ENCODE data around the gene MON1A.

DNA sequence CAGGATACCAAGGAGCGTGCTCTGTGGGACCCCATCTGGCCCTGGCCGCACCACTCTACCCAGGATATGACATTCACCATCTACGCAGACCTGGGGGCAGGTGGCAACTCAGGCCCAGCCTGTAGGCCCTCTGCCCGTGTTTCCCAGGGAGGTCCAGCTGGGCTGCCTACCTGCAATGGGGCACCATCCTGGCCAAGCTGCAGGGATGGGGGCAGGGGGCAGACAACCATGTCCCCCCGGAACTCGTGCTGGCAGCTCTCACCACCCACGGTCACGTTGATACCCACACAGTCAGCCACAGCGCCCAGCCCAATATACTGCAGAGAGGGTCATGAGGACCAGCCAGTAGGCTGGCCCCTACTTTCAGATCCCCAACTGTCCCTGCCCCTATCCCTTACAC lies 33.8 kb downstream of the MON1A start:
- TF ChIP-seq POLR2A (IDR thresholded peaks at IDR 0.05; ENCODE audit: low read depth, low read length), result no peak
- no peak for TF ChIP-seq POLR2AphosphoS5 (IDR thresholded peaks at IDR 0.05; ENCODE audit: low read depth, low read length)
- no peak for TF ChIP-seq POU2F2 (IDR thresholded peaks at IDR 0.05; ENCODE audit: low read depth, low read length)
- TF ChIP-seq TAF1 (IDR thresholded peaks at IDR 0.05; ENCODE audit: low read depth, low read length), result no peak
- no peak for TF ChIP-seq SPI1 (IDR thresholded peaks at IDR 0.05; ENCODE audit: low read depth, low read length)
